GM19324 (cell line): ENCODE data around the gene IL37.
"Not testable (repeated sequence)": the region's sequence is repeated elsewhere in the genome, so short reads cannot be mapped to it uniquely, and the experiment has no call there.

Experiments
- ATAC-seq: cut with Tn5 transposase; IDR thresholded peaks from one replicate; pipeline ENCODE4 v1.9.1; 2021; ENCODE audit warnings: mild to moderate bottlenecking, moderate library complexity; ENCODE audit not compliant: unreplicated experiment, low FRiP score

IL37 gene

DNA sequence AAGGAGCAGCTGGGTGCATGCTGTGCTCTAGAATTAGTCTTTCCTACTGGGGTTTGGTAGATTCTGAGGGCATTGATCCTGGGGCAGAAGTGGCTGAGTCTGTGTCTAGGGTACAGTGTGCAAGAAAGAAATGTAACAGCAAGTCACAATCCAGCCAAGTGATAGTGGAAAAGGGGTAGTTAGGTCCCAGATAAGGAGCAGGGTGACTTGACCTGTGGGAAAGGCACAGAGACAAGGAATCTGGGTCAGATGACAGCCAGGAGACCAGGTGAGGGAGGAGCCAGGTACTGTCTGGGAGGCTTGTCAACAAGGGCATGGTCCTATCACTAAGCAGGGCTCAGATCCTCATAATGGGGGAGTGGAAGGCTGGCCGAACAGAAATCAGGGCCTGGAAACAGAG is 8.1 kb downstream of the IL37 start:
- ATAC-seq = no peak

DNA sequence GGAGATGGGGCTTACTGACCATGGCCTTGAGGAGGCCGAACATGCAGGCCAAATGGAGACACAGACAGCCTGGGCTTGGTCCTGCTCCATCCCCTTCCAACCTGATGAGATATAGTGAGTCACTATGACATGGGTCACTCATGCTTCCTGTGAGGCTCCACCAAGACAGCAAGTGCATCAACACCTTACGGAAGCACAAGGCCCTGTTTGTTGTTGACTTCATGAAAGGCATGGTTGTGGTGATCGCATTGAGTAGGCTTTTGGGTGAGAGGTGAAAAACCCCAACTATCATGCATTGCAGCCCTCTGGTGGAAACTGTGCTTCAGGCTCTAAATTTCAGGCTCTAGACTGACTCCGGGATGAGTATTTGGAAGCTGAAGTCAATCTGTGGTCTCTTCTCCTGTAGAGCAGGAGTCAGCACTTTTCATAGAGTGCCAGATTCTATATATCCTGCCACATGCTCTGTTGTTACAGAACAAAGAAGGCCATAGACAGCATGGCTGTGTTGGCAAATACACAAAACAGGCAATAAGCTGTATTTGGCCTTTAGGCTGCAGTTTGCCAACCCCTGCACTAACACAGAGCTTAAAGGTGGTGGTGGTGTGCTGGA is 10.1 kb downstream of the IL37 start:
- ATAC-seq = no peak

DNA sequence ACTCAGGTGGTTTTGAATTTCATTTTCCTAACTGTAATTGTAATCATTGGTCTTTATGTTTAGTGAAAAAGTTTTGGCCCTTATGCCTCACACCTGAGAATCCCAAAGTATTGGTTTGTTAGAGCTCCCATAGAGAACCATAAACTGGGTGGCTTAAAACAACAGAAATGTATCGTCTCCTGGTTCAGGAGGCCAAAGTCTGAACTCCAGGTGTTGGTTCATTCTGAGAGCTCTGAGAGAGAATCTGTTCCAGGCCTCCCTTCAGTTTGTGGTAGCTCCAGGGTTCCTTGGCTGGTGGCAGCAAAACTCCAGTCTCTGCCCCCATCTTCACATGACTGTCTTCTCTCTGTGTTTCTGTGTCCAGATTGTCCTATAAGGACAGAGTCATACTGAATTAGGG is 11.0 kb downstream of the IL37 start:
- ATAC-seq = no peak

GRCh38 chr2:112923237-112923966 is 12.4 kb downstream of the IL37 start:
- no peak for ATAC-seq

DNA sequence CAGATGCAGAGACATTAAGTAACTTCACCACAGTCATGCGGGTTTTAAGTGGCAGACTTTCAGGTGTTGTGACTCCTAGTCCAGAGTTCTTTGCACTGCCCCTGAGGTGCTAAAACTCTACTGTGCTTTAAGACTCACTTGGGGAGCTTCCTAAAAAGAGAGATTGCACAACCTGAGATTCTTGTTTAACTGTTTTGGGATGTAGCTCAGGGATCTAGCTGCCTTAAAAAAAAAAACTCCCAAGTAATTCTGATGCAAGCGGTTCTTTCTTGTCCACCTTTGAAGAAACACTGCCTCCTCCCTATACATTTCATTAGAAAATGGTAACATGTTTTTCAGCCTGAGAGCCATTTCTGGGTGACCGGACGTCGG is 13.0 kb downstream of the IL37 start:
- no peak for ATAC-seq

DNA sequence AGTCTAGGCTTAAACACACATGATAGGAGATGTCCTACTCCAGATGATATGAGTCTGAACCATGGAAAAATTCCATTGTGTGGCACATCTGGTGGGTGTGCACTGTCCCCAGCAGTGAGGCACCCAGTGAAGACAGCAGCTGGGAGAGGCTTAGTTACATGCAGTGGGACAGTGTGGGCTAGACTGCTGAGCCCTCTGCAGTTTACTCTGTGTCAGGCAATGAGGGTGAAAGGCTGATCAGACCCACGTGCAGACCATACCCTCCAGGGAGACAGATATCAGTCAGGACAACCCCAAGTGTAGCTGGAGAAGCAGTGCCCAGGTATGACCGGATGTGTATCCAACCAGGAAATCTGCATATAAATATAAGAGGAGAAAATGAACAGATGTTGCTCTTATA is 13.4 kb downstream of the IL37 start:
- no peak for ATAC-seq

- no peak for ATAC-seq
Measured at GRCh38 chr2:112924821-112925220, 13.9 kb downstream of the IL37 start.

DNA sequence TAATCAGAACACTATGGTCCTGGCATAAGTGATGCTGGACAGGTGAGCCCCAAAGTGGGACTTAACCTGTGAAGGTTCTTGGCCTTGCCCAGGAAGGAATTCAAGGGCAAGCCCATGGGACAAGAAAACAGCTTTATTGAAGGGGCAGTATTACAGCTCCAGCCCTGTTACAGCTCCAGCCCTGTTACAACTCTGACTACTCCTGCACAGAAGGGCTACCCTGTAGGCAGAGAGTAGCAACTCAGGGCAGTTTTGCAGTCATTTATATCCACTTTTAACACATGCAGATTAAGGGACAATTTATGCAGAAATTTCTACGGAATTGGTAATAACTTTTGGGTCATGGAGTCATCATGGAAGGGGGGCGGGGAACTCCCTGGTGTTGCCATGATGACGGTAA is 15.7 kb downstream of the IL37 start:
- ATAC-seq = no peak

DNA sequence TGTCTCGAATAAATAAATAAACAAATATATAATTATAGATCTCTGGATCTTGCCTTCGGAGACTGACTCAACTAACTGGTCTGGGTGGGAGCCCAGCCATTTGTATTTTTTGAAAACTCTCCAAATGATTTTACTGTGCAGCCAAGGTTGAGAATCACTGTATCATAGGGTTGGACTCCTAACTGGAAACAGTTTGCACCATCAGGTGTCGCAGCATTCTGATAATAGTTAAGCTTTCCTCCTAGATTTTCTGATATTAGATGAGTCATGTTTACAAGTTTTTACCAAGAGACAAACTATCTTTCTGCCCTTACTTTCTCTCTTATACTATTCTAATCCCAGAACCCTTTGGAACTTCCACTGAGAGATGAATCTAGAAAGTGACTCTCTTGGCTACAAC is 16.8 kb downstream of the IL37 start:
- ATAC-seq = no peak

- no peak for ATAC-seq
Measured at GRCh38 chr2:112933261-112933660, 22.3 kb downstream of the IL37 start.

GRCh38 chr2:112934117-112934516 is 23.2 kb downstream of the IL37 start:
- ATAC-seq = not testable (repeated sequence)

DNA sequence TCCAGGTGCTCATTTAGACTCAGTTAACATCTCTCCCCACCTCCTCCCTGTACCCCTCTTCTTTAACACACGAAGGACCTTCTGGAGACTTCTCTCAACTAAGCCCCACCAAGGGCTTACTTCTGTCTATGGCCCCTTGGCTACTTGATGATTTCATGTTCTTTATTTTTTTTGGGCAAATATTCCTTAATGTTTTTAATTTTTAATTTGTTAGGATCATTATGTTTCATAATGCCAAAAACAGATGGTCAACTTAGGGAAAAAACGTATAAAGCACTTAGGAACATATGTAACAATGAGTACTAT is 25.9 kb downstream of the IL37 start:
- ATAC-seq = no peak

- no peak for ATAC-seq
Measured at GRCh38 chr2:112938904-112939303, 27.9 kb downstream of the IL37 start.

GRCh38 chr2:112939425-112939824 is 28.5 kb downstream of the IL37 start:
- ATAC-seq = no peak

DNA sequence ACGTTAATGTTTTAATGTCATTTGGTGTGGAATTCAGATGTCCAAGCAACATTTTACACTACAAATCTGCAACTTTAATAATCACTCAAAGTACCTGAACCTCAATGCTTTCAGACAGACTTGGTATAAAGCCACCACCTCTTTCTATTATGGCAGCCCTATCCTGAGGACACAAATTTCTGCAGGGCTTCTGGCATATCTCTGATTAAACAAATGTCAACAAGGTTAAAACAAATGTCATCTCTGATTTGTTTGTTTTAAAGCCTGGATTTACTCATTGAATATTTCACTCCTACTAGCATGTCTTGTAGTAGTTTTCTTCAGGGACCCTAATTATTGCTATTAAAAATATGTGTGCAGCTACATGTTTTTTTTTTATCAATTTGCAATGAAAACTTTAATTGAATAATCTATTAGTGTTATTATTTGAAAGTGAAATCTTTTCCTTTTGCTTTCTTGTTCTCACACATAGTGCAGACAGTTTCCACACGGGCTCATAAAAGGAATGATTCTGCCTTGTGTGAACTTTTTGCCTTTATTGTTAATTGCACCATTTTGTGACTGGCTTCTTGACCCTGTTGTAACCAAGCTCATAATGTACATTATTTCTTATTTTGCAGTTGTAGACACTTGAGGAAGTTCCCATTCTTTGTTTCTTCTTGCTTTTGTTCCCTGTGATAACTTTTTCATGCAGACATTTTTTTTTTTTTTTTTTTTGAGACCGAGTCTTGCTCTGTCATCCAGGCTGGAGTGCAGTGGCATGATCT is 30.1 kb downstream of the IL37 start:
- ATAC-seq = no peak

- ATAC-seq = peak; percentile 86
Measured at GRCh38 chr2:112941753-112942653, 31.0 kb downstream of the IL37 start.

DNA sequence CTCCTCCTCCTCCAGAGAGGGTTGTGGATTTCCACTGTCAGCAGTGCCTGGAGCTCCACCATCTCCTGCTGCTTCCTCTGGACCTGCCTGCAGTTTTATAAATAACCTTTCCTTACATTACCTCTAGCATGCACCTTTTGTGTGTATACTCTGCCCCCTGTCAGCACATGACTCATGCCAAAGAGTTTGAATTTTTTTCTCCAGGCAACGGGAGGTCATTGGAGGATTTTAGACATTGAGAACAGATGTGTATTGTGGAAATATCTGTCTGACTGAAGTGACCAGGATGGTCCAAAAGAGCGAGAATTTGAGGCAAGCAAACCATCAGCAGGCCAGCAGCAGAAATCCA is 31.7 kb downstream of the IL37 start:
- no peak for ATAC-seq

GRCh38 chr2:112944971-112945370 is 34.0 kb downstream of the IL37 start:
- ATAC-seq = no peak

DNA sequence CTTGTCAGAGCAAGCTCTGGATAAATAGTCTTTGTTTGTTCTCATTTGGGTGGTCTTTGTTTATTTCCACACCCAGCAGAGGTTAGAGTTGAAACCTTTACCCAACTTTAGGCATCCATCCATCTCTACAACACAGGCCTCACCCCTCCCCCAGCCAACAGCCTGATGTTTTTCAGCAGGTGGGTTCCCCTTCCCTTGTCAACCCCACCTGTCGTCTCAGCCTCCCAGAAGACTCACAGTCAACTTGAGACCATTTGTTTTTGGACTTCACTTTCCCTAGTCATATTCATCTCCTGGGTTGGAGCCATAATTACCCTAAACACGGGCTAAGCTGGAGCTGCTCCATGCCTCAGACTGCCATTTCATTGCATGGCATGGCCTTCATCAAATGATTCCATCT is 35.1 kb downstream of the IL37 start:
- ATAC-seq = no peak

GRCh38 chr2:112947374-112947773 is 36.4 kb downstream of the IL37 start:
- ATAC-seq = no peak

DNA sequence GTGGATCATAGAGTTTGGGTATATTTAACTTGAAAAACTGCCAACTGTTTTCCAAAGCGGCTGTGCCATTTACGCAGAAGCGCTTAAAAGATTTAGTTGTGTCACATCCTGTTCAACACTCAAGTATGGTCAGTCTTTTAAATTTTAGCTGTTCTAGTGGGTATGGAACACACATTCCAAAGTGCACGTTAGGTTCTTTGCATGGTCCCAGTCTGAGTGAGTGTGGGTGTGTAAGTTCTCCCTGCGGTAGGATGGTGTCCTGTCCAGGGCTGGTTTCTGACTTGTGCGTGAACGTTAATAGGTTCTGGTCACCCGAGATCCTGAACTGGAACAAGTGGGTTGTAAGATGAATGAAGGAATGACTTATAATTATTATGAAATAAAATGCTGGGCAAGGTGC is 38.5 kb downstream of the IL37 start:
- ATAC-seq = no peak
